GM19468 (cell line): ENCODE results near the gene ZNF723.
"Not testable (repeated sequence)": the region's sequence is repeated elsewhere in the genome, so short reads cannot be mapped to it uniquely, and the experiment has no call there.

ENCODE experiments used
- ATAC-seq: cut with Tn5 transposase; IDR thresholded peaks from one replicate; pipeline ENCODE4 v1.9.1; 2021; ENCODE audit warnings: mild to moderate bottlenecking, moderate library complexity, moderate number of reproducible peaks; ENCODE audit not compliant: unreplicated experiment; ENCODE audit errors: extremely low read depth

Gene ZNF723

DNA sequence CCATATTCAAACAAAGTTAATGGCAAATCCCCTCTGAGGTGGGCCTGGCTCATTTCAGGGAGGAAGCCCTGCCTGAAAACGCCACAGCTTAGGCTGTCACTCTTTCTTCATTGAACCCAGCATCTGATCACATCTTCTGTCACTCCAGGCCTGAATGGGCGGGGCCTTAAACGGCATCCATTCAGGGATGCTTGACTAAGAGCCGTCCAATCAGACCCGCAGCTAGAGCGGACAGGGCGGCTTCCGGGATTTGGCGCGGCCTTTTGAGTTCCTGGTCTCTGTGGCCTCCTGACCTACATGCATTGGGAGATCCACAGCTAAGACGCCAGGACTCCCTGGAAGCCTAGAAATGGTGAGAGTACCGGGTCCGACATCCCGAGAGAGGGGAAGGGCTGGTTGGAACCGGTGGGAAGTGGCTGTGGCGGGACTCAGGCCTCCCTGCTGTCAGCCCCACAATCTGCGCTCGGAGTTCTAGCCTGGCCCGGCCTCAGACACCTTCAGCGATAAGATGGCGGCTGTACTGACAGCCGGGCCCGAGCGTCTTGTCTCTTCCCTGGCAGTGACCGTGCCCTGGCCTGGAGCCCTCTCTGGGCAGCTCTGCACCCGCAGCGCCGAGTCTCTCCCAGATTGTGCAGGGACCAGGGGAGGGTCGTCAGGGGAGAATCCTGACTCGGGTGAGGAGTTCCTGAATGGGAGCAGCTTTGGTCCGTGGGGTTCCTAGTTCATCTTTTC lies at the start of gene ZNF723:
Gene ZNF723 (plus strand): TSS at position 261 of the 732 bp plus-strand sequence. CDS start 89 bp downstream, at position 350.
- ATAC-seq = no peak

DNA sequence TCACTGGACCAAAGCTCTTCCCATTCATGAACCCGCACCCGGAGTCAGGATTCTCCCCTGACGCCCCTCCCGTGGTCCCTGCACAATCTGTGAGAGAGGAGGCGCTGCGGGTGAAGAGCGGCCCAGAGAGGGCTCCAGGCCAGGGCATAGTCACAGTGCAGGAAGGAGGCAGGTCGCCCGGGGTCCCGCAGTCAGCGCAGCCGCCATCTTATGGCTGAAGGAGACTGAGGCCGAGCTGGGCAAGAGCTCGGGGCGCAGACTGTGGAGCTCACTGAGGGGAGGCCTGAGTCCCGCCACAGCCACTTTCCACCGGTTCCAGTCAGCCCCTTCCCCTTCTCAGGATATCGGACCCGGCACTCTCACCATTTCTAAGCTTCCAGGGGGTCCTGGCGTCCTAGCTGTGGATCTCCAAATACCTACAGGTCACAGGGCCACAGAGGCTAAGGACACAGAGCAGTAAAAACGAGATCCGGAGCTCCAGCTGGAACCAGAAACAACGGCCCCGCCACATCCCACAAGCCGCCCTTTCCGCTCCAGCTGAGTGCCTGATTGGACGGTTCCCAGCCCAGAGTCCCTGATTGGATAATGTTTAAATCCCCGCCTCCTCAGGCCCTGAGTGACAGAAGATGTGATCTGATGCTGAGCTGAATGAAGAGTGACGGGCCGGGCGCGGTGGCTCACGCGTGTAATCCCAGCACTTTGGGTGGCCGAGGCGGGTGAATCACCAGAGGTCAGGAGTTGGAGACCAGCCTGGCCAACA lies 48.3 kb upstream of the ZNF723 start, which contains the start of gene ZNF99:
Gene ZNF99 (minus strand): TSS at position 501 of the 760 bp plus-strand sequence. CDS start 135 bp downstream, at position 366.
- ATAC-seq = no peak

DNA sequence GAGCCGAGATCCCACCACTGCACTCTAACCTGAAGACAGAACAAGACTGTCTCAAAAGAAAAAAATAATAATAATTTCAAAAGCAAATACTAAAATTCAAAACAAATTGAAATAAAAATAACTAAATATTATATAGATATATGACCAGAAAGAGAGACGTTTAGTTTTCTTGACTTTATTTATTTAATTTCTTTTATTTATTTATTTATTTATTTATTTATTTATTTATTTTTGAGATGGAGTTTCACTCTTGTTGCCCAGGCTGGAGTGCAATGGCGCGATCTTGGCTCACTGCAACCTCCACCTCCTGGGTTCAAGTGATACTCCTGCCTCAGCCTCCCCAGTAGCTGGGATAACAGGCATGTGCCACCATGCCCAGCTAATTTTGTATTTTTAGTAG lies 39.2 kb upstream of the ZNF723 start:
- ATAC-seq = not testable (repeated sequence)

DNA sequence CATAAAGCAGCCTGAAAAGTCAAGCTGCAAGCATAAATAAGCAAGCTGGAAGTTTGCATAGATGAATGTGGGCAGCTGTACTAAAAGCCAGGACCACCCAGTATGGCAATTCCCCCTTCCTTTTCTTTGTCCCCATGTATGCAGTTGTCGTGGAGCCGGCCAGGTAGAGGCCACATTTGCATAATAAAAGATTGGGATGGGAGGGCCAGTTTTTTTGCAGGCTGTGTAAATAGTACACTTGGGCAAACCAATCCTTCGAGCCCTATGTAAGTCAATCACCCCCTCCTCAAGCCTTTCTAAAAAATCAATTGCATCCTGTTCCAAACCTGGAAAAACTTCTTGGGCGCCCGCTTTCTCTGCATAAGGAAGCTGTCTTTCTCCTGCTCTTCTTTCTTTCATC lies 35.1 kb upstream of the ZNF723 start:
- ATAC-seq = no peak

DNA sequence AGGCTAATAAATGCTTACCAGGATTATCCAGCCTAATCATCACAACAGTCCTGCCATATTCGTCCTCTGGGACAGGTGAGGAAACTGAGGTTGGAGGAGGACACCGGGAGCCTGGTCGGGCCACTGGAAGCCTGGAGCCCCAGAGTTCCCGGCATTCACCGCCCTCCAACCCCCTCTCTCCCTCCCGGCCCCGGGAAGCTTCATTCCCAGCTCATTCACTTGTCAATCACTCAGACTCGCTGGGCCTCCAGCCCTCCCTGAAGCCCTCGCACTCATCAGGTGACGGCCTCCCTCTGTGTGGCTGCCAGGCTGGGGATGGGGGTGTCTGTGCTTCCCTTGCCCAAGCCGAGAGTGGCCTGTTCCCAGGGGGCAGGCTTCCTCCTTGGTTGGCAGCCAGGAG lies 25.7 kb upstream of the ZNF723 start:
- no peak for ATAC-seq

DNA sequence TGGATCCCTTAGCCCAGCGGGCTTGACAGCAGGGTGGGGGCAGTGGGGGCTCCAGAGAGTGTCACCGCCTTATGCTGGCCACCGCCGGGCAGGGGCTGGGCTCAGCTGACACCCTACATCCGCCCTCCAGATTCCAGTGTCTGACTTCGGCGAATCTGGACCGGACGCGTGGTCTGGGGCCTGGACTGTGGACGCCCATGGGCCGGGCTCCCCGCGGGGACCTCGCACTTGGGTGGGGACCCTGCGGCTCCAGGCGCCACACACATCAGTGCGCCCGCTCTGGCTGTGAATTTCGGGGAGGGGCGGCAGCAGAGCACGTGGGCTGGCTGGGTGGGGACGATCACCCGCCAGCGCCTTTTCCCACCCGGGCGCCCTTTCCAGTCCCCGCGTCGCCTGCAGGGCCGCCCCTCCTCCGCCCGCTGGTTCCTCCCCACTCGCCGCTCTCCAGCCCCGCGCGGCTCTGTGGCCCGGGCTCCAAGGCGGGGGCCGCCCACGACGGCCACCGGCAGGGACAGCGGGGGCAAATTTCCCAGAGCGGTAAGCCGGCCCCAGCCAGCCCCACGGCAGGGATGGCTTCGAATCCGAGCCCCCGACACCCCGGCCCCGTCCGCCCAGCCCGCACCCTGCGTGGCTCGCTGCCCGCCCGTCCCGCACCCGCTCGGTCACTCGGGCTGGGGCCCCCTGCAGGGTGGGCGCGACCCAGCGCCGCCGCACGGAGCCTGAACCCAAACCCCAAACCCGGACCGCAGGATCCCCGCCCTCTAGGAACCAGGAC lies 24.8 kb upstream of the ZNF723 start:
- ATAC-seq = no peak

DNA sequence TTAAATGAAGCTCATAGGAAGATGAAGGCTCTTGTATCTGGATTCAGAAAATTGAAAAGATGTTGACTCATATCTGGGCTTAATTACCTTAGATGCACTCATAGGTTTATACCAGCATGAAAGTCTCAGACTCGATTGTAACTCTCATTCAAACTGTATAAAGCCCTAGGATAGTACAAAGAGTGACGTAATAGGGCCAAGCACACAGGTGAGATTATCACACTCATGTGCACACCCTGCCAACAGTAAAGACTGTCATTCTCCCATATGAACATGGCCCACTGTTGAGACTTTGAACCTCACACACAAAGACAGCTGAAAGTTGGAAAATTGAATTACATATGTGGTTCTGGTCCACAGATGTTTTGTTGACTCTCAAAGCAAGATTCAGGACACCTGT lies 18.0 kb upstream of the ZNF723 start:
- ATAC-seq = no peak

DNA sequence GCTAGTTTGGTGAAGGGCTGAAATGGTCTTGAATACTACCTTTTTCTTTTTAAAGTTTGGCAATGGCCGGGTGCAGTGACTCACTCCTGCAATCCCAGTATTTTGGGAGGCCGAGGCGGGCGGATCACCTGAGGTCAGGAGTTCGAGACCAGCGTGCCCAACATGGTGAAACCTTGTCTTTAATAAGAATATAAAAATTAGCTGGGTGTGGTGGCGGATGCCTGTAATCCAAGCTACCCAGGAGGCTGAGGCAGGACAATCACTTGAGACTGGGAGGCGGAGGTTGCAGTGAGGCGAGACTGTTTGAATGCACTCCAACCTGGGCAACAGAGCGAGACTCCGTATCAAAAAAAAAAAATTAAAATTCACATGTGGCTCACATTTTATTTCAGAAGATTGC lies 880 bp upstream of the ZNF723 start:
- no peak for ATAC-seq

DNA sequence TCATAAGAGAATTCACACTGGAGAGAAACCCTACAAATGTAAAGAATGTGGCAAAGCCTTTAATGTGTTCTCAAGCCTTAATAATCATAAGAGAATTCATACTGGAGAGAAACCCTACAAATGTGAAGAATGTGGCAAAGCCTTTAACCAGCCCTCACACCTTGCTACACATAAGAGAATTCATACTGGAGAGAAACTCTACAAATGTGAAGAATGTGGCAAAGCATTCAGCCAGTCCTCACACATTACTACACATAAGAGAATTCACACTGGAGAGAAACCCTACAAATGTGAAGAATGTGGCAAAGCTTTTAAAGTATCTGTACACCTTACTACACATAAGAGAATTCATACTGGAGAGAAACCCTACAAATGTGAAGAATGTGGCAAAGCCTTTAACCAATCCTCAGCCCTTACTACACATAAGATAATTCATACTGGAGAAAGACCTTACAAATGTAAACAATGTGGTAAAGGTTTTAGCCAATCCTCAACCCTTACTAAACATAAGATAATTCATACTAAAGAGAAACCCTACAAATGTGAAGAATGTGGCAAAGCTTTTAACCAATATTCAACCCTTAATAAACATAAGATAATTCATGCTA lies 25.7 kb downstream of the ZNF723 start:
- not testable (repeated sequence) for ATAC-seq

DNA sequence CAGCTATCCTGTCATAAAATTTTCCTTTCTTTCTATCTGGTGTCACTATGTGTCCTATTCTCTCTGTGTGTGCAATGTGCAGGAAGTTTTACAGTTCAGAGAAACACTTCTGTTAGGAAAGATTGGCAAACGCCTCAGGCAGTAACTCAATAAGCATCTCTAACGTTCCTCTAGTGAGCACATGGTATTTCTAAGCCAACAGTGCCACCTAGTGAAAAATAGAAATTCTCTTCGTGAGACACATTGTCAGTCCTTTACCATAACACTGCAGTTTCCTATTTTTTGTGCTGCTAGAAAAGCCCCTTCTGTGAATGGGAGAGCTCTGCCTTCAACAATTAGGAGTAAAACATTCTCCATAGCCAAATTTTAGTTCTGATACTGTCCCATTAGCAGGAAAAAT lies 50.7 kb downstream of the ZNF723 start:
- ATAC-seq = no peak

DNA sequence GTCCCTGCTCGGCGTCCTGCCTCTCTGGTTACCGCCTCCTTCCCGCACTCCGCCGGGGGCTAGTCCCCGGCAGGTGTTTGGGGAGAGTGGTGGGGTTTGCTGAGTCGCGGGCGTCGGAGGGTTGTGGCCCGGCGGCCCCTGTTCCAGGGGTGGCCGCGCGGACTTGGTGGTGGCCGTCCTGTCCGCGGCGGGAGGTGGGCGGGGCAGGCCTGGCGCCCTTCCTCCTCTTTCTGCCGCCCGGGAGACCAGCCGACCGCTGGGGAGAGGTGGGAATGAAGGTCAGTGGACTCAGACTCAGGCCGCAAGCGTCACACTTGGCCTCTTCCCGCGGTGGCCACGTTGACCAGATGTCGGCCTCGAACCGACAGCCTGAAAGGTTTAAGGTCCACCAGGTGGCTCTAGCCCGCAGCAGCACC lies 61.8 kb downstream of the ZNF723 start:
- no peak for ATAC-seq

DNA sequence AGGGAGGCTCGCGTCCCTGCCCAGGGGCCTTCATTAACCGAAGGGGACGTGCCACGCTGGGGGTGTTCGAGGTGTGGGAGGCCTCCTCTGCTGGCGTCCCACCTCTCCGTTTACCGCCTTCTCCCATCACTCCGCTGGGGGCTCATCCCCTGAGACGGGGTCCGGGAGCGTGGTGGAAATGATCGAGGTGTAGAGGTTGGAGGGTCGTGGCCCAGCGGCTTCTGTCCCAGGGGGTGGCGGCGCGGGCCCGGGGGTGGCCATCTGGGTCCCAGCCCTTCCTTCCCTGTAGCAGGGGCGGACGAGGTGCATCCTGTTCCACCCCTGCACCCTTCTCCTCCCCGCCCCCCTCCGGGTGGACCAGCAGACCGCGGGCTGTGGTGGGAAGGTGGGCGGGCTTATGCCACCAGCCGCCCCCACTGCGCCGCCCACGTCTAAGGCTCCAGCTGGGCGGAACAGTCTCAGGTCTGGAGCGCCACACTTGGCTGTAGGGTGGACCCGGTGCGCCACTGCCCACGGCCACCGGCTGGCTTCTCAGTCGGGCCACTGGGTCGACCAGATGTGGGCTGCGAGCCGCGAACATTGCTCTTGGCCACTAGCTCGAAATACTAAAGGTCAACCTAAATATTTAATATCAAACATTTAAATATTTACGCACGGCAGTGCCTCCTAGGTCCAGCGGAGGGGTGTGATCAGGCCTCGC lies 69.5 kb downstream of the ZNF723 start:
- ATAC-seq = no peak
